H1 (cell line): ENCODE measurements around the gene IQCC. TPM values are rescaled to one million over a fixed set of nuclear protein-coding genes. Genes with fewer than 3 reads are reported as not detected.

ENCODE experiments used
- CTCF ChIA-PET: fragments of 300-600 bp; sonication (Branson Sonifier 250); formaldehyde crosslinking; loops from one replicate; lab custom pipeline; 2021; ENCODE audit not compliant: partially characterized antibody; lab: Charles Lee
- POLR2A ChIA-PET: fragments of 300-600 bp; sonication (Branson Sonifier 250); formaldehyde crosslinking; loops from one replicate; lab custom pipeline; 2021; ENCODE audit warnings: inconsistent platforms; ENCODE audit not compliant: partially characterized antibody; lab: Charles Lee
- DNase-seq, 2 experiments: peaks; one replicate each; pipeline versions ENCODE4 v3.0.0 to v3.0.0-alpha.2; 2010 to 2022; ENCODE audit warnings: low spot score in 2 of 2, low read depth in 1 of 2, mixed read lengths in 1 of 2
- FAIRE-seq: peaks from 2 replicates; lab custom pipeline; 2011; peaks lifted over from hg19 to GRCh38; lab: Jason Lieb, UNC
- H2AFZ ChIP-seq: 2 replicates; pipeline ENCODE4 v1.8.1; 2012; ENCODE audit warnings: low read length, inconsistent platforms
- H2AK5ac ChIP-seq: 2 replicates; pipeline ENCODE4 v1.6.1; 2013; ENCODE audit warnings: low read depth, low read length
- H2BK120ac ChIP-seq: replicated peaks from 2 replicates; pipeline ENCODE3; 2013; ENCODE audit warnings: low read depth, low read length, inconsistent platforms
- H2BK12ac ChIP-seq: 2 replicates; pipeline ENCODE4 v1.6.1; 2013; ENCODE audit warnings: low read depth, low read length
- H2BK15ac ChIP-seq: 2 replicates; pipeline ENCODE4 v1.6.1; 2013; ENCODE audit warnings: low read length
- H2BK20ac ChIP-seq: 2 replicates; pipeline ENCODE4 v1.6.1; 2013; ENCODE audit warnings: low read length
- H2BK5ac ChIP-seq: 2 replicates; pipeline ENCODE4 v1.6.1; 2013; ENCODE audit warnings: low read depth, low read length
- H3K14ac ChIP-seq: 2 replicates; pipeline ENCODE4 v1.6.1; 2013; ENCODE audit warnings: inconsistent platforms; ENCODE audit not compliant: insufficient read length
- H3K18ac ChIP-seq: 2 replicates; pipeline ENCODE4 v1.6.1; 2013; ENCODE audit warnings: low read length; ENCODE audit errors: extremely low read depth
- H3K23ac ChIP-seq: 2 replicates; pipeline ENCODE4 v1.6.1; 2013; ENCODE audit warnings: inconsistent platforms; ENCODE audit not compliant: insufficient read length
- H3K23me2 ChIP-seq: 2 replicates; pipeline ENCODE4 v1.6.1; 2013; ENCODE audit warnings: low read depth, low read length
- H3K27ac ChIP-seq: 2 replicates; pipeline ENCODE4 v1.6.1; 2011; ENCODE audit warnings: low read depth, low read length, inconsistent platforms
- H3K27me3 ChIP-seq, 4 experiments: replicated peaks in 1 of 4; 1 replicate in 1 of 4; 2 replicates in 3 of 4; pipeline versions ENCODE4 v1.6.1 to v1.8.1; 2011 to 2013; ENCODE audit warnings: low read length in 3 of 4, mild to moderate bottlenecking in 3 of 4, inconsistent platforms in 2 of 4, mixed read lengths in 2 of 4, moderate library complexity in 1 of 4; ENCODE audit not compliant: control insufficient read depth in 3 of 4, insufficient read depth in 3 of 4; ENCODE audit errors: extremely low read depth in 1 of 4
- H3K36me3 ChIP-seq, 4 experiments: 2 replicates each; pipeline versions ENCODE4 v1.6.1 to v1.8.1; 2011 to 2013; ENCODE audit warnings: mild to moderate bottlenecking in 4 of 4, low read length in 3 of 4, moderate library complexity in 2 of 4, control low read depth in 1 of 4, inconsistent platforms in 1 of 4; ENCODE audit not compliant: insufficient read depth in 4 of 4, control insufficient read depth in 2 of 4
- H3K4ac ChIP-seq: replicated peaks from 2 replicates; pipeline ENCODE3; 2013; ENCODE audit warnings: low read length, low read depth, mixed read lengths, inconsistent platforms; ENCODE audit not compliant: insufficient read length
- H3K4me1 ChIP-seq, 4 experiments: replicated peaks in 1 of 4; 1 replicate in 1 of 4; 2 replicates in 3 of 4; pipeline versions ENCODE4 v1.6.1 to v1.8.1; 2011 to 2013; ENCODE audit warnings: low read length in 3 of 4, inconsistent platforms in 2 of 4, mixed read lengths in 1 of 4; ENCODE audit not compliant: insufficient read depth in 4 of 4, control insufficient read depth in 3 of 4
- H3K4me2 ChIP-seq, 2 experiments: 2 replicates each; pipeline versions ENCODE4 v1.6.1 to v1.8.1; 2011 to 2013; ENCODE audit warnings: low read depth in 2 of 2, low read length in 2 of 2, control low read depth in 1 of 2, inconsistent platforms in 1 of 2, mild to moderate bottlenecking in 1 of 2; ENCODE audit not compliant: insufficient read depth in 1 of 2
- H3K4me3 ChIP-seq, 4 experiments: fragments of 200-600, 300-600 bp in 1 of 4; sonication (generic), shearing (Covaris generic), sonication (Bioruptor Twin) in 1 of 4; 2 replicates each; pipeline versions ENCODE4 v1.5.1 to v1.8.1; 2011 to 2016; ENCODE audit warnings: low read length in 4 of 4, low read depth in 3 of 4, control low read depth in 2 of 4, inconsistent platforms in 2 of 4, mild to moderate bottlenecking in 2 of 4, mixed read lengths in 1 of 4, moderate library complexity in 1 of 4; ENCODE audit not compliant: insufficient read depth in 2 of 4; ENCODE audit errors: extremely low read depth in 1 of 4
- H3K56ac ChIP-seq: replicated peaks from 2 replicates; pipeline ENCODE3; 2013; ENCODE audit warnings: low read depth, mild to moderate bottlenecking, mixed read lengths, low read length, inconsistent platforms; ENCODE audit not compliant: insufficient read length
- H3K79me1 ChIP-seq: 2 replicates; pipeline ENCODE4 v1.6.1; 2013; ENCODE audit warnings: low read depth, low read length, control low read depth
- H3K79me2 ChIP-seq, 2 experiments: 2 replicates each; pipeline versions ENCODE4 v1.6.1 to v1.8.1; 2012 to 2013; ENCODE audit warnings: low read length in 2 of 2, mild to moderate bottlenecking in 2 of 2, inconsistent platforms in 1 of 2; ENCODE audit not compliant: insufficient read depth in 2 of 2, control insufficient read depth in 1 of 2
- H3K9ac ChIP-seq, 4 experiments: replicated peaks in 1 of 4; 1 replicate in 1 of 4; 2 replicates in 3 of 4; pipeline versions ENCODE4 v1.6.1 to v1.8.1; 2011 to 2013; ENCODE audit warnings: low read depth in 3 of 4, low read length in 3 of 4, control low read depth in 2 of 4, mild to moderate bottlenecking in 2 of 4, moderate library complexity in 2 of 4, inconsistent platforms in 1 of 4; ENCODE audit errors: extremely low read depth in 1 of 4
- H3K9me3 ChIP-seq, 2 experiments: 2 replicates each; pipeline versions ENCODE4 v1.6.1 to v1.8.1; 2012 to 2013; ENCODE audit warnings: mild to moderate bottlenecking in 2 of 2, moderate library complexity in 2 of 2, control low read depth in 1 of 2, inconsistent platforms in 1 of 2, low read depth in 1 of 2, low read length in 1 of 2, mixed read lengths in 1 of 2; ENCODE audit not compliant: insufficient read depth in 2 of 2
- H4K20me1 ChIP-seq, 2 experiments: replicated peaks in 1 of 2; 2 replicates each; pipeline versions ENCODE3 to v1.8.1; 2011 to 2013; ENCODE audit warnings: inconsistent platforms in 2 of 2, low read length in 2 of 2, mild to moderate bottlenecking in 1 of 2; ENCODE audit not compliant: insufficient read depth in 2 of 2, control insufficient read depth in 1 of 2
- H4K5ac ChIP-seq: 2 replicates; pipeline ENCODE4 v1.6.1; 2013; ENCODE audit warnings: low read length, low read depth, mixed read lengths, inconsistent platforms; ENCODE audit not compliant: insufficient read length
- H4K8ac ChIP-seq: 2 replicates; pipeline ENCODE4 v1.8.0; 2013; ENCODE audit warnings: mild to moderate bottlenecking, moderate library complexity, low read length, inconsistent platforms; ENCODE audit not compliant: insufficient read depth; ENCODE audit errors: extremely low read depth
- H4K91ac ChIP-seq: replicated peaks from 2 replicates; pipeline ENCODE3; 2013; ENCODE audit warnings: low read length, mixed read lengths, inconsistent platforms; ENCODE audit not compliant: insufficient read length
- ASH2L ChIP-seq: fragments of 200-600, 300-600 bp; sonication (generic); IDR thresholded peaks from one replicate; pipeline ENCODE4 v1.7.1; 2017; ENCODE audit warnings: low read length
- ATF2 ChIP-seq: IDR thresholded peaks from 2 replicates; pipeline ENCODE4 v1.6.1; 2012; ENCODE audit warnings: low read length, inconsistent platforms
- CREB1 ChIP-seq: IDR thresholded peaks from 2 replicates; pipeline ENCODE4 v1.6.1; 2012; ENCODE audit warnings: inconsistent platforms
- KDM1A ChIP-seq: fragments of 200-600, 300-600 bp; sonication (generic); IDR thresholded peaks from 2 replicates; pipeline ENCODE4 v1.7.1; 2016; ENCODE audit warnings: mild to moderate bottlenecking, low read length, borderline replicate concordance
- RBBP5 ChIP-seq: IDR thresholded peaks from 2 replicates; pipeline ENCODE4 v1.7.1; 2012; ENCODE audit warnings: low read depth, mild to moderate bottlenecking, inconsistent platforms, low read length, moderate library complexity, borderline replicate concordance
- SIN3A ChIP-seq, 2 experiments: IDR thresholded peaks in 1 of 2; conservative IDR thresholded peaks in 1 of 2; 2 replicates each; pipeline ENCODE4 v1.6.1; 2011 to 2012; ENCODE audit warnings: low read length in 2 of 2, improper control_type of control experiment in 1 of 2, low read depth in 1 of 2, mild to moderate bottlenecking in 1 of 2
- SIRT6 ChIP-seq: IDR thresholded peaks from one replicate; pipeline ENCODE4 v1.7.1; 2012; ENCODE audit warnings: low read length, inconsistent platforms
- SP1 ChIP-seq: IDR thresholded peaks from 2 replicates; pipeline ENCODE4 v1.6.1; 2011; ENCODE audit warnings: low read depth, low read length
- WGBS, 2 experiments: shearing (Covaris generic) in 1 of 2; methylation state at CpG; one replicate each; pipeline versions ENCODE4 v1.1.6 to v1.1.7; 2013 to 2015; ENCODE audit warnings: low lambda C conversion rate in 2 of 2, mixed read lengths in 2 of 2, inconsistent platforms in 1 of 2, low coverage in 1 of 2, missing lambda C conversion rate in 1 of 2; ENCODE audit not compliant: insufficient replicate concordance in 2 of 2, insufficient coverage in 1 of 2, insufficient read length in 1 of 2; ENCODE audit errors: extremely low coverage in 1 of 2, missing lambda C conversion rate in 1 of 2; 5-methylcytosine and 5-hydroxymethylcytosine counted together
- polyA plus RNA-seq, 7 experiments: library from polyadenylated mRNA; depleted of rRNA in 3 of 7; stranded (reverse) in 5 of 7; unstranded in 2 of 7; fragments of >200 nt in 5 of 7; fragments of 200-250 nt in 2 of 7; gene quantifications; 1 replicate in 5 of 7; 2 replicates in 1 of 7; 4 replicates in 1 of 7; pipeline versions ENCODE4 v1.2.1 to v1.2.3, GENCODE V29; 2011 to 2013; ENCODE audit warnings: missing spikeins in 2 of 7, mixed read lengths in 2 of 7
- total RNA-seq: library from RNA; stranded (reverse); fragmentation: NEBNext Ultra II Directional; extraction: Animal tissue kit (Norgen Biotek cat#: 25700); gene quantifications from 2 replicates; pipeline ENCODE4 v1.2.1, GENCODE V29; 2021

The IQCC gene
- total and polyA plus RNA-seq, 2 of the 8 experiments (the other 6 are each of a cell fraction or from before 2014, with no cell fraction given): 2.5 to 4.2 TPM

- Histone ChIP-seq H3K27me3 (peaks cover 0 to 4% (median 2%) of the 10 kb centered on the region in 4 experiments; a peak in 3 of 7 replicates), H3K9ac (peak within 1 kb of the TSS in 2 of 4 experiments; percentile 6 to 14; a peak in 2 of 7 replicates), H4K20me1 (peaks cover 3 to 5% of the 10 kb centered on the region in 2 experiments), H2BK5ac (peak within 1 kb of the TSS; percentile 53), H2AFZ (peak within 1 kb of the TSS; percentile 8; the same call in 1 of the 2 replicates), H2BK120ac (no peak within 1 kb of the TSS), H3K79me2 (no peaks in the 10 kb centered on the region), H3K4me1 (peaks cover 13 to 31% (median 20%) of the 10 kb centered on the region in 4 experiments), H3K56ac (no peak within 1 kb of the TSS), H2BK15ac (no peak within 1 kb of the TSS), H3K4me2 (peak within 1 kb of the TSS; percentile 76 to 92), H3K18ac (peak within 1 kb of the TSS; percentile 79; the same call in 1 of the 2 replicates), H3K23ac (no peak within 1 kb of the TSS), H4K91ac (no peak within 1 kb of the TSS), H3K23me2 (peaks cover 13% of the 10 kb centered on the region; the same call in 1 of the 2 replicates), H2BK20ac (no peak within 1 kb of the TSS), H2AK5ac (no peak within 1 kb of the TSS), H3K4me3 (peak within 1 kb of the TSS; percentile 47 to 67 (median 62)), H3K9me3 (no peaks in the 10 kb centered on the region), H3K79me1 (0 out of 2 replicates have a peak, but pooled peaks cover 3% of the 10 kb centered on the region), H3K36me3 (peaks cover 9 to 23% (median 15%) of the 10 kb centered on the region in 4 experiments; a peak in 6 of 8 replicates), H4K5ac (peak within 1 kb of the TSS; percentile 54), H4K8ac (0 out of 2 replicates have a peak within 1 kb of the TSS, but pooled peaks have one; percentile 22), H3K27ac (peak within 1 kb of the TSS; percentile 5; the same call in 1 of the 2 replicates), H3K14ac (no peak within 1 kb of the TSS), H3K4ac (no peak within 1 kb of the TSS), H2BK12ac (peak within 1 kb of the TSS; percentile 80; the same call in 1 of the 2 replicates)
- peak in 1 of 2 experiments; percentile 82 for DNase-seq
- peak; percentile 58 for FAIRE-seq
- WGBS, 2 experiments: 1% methylated on average over 31 of the region's 34 CpGs; no CpG with 5 or more reads in 1 of the 2 experiments
- POLR2A ChIA-PET: interaction anchor here (0.7 to 21.3 kb wide), 22 partner anchors 8 to 187 kb away, joined by 3 to 332 read pairs (median 6); partner anchors contain the start of genes DCDC2B, EIF3I, HDAC1 and IQCC
- CTCF ChIA-PET: interaction anchor here (0.7 to 4.2 kb wide), 8 partner anchors 9 to 155 kb away, joined by 3 to 25 read pairs (median 5); no protein-coding TSS in a partner anchor
- TF ChIP-seq ASH2L (peak; percentile 79), SIN3A (conservative IDR thresholded peaks at IDR 0.05 in 1 of 2, IDR thresholded peaks at IDR 0.05 in 1 of 2; ENCODE audit: low read depth in 1 of 2, low read length in 2 of 2) (peak in 1 of 2 experiments; percentile 38; a peak in 2 of 4 replicates), CREB1 (peak; percentile 86), SP1 (peak; percentile 35; the same call in 1 of the 2 replicates), ATF2 (no peak; the same call in 1 of the 2 replicates), KDM1A (peak; percentile 48; the same call in 1 of the 2 replicates), SIRT6 (no peak), RBBP5 (no peak)
These were observed 5.1 kb upstream of the IQCC start, which contains the start of gene CCDC28B for GRCh38 chr1:32200226-32201010. Gene CCDC28B, plus strand, starts transcription at chr1:32200595. Its CDS starts 1,341 bp downstream, at chr1:32201936.
